GM21619 (cell line): Measurements from ENCODE around the gene CCSER1.

Experiments
- ATAC-seq: cut with Tn5 transposase; IDR thresholded peaks from one replicate; pipeline ENCODE4 v1.9.1; 2021; ENCODE audit not compliant: unreplicated experiment

Gene CCSER1

DNA sequence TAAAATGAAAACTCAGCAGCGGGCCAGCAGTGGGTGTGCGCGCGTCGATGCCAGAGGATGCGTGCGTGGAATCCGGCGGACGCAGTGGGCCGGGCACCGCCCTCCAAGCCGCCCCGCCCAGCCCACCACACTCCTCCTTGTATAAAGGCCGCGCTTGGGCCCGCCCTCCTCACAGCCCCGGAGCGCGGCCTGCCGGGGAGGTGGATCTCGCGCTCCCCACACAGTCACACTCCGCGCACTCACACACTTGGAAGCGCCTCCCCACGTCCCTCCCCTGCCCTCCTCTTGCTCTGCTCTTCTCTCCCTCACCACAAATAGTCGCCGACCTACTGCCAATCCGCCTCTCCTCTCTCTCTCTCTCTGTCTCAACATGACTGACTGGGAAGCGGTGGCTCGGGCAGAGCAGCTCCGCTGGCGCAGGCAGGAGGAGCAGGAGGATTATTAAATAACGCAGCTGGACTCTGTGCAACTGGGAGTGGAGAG, at the start of gene CCSER1:
Gene CCSER1 (plus strand): TSS at position 172 of the 483 bp plus-strand sequence.
- ATAC-seq: peak; percentile 72

DNA sequence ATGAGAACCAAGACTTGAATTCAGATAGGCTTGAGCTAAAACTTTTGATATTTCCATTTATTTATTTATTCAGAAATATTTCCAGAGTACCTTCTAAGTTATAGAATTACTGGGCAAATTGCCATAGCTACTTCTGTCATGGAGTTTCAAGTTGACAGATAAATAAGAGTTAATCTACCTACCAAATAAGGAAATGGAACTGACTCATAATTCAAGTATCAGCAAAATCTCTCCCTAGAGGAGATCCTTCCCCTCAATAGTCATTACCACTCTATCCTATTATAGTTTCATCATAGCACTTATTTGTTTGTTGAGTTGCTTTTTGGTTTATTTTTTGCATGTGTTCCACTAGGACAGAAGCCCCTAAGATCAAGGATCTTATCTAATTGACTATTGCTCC, 48.8 kb upstream of the CCSER1 start:
- ATAC-seq: peak; percentile 75

DNA sequence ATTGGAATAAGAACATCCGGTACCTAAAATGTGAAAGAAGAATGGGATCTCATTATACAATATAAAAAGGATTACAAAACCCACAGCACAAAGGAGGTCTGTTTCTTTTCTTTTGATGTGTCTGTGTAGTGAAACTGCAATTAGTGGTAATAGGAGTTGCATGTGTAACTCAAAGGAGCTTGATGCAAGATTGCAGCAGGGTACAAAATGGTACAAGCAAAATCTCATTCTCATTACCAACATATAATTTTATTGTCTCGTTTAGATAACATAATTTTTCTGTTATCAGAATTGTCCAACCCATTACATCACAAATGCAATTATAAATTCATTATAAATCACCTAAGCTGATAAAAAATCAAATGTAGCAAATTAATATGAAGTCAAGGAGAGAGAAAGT, 47.1 kb upstream of the CCSER1 start:
- ATAC-seq: no peak

DNA sequence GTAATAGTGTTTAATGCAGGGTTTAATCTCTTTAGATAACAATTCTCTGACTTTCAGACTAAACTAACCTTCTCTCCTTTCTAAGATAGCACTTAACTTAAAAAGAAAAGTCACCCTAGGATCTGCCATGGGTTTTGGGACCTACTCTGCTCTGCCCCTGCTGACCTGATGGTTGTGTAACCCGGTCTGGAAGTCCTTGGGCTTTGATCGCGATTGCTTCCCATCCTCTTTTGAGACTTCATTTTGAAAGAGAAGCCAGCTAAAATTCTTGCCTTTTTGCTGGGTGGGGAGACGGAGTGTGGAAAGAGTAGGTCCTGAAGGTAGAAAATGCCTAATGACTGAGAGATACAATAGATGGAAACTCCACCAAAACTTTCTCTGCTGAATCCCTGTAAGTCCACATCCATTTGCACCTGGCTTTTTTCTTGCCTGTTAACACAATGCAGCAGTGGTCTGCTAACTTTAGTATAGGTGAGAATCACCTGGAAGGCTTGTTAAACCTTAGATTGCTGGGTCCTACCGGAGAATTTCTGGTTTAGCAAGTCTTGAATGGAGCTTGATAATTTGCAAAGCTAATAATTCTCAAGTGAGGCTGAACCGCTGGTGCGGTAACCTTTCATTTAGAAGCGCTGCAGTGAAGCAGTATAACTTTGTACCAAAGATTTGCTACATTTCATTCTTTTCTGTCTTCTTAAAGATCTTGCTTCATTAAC, 45.6 kb upstream of the CCSER1 start:
- ATAC-seq: no peak

DNA sequence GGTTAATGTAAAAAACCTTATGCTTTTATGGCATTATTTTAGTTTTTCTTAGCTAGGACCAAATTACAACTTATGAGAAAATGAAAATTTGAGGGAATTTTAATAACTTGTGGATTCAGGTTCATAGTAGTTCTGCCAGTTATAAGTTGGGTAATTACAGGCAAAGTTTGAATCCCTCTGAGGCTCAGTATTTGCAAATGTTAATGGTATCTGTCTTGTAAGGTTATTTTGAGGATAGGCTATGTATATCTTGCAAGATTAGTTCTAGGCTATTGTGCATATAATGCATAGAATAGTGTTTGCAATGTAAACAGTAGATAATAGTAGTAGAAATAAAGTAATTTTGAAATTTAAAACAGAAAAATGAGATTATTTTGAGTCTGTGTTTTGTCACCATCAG, 44.7 kb upstream of the CCSER1 start:
- no peak for ATAC-seq

DNA sequence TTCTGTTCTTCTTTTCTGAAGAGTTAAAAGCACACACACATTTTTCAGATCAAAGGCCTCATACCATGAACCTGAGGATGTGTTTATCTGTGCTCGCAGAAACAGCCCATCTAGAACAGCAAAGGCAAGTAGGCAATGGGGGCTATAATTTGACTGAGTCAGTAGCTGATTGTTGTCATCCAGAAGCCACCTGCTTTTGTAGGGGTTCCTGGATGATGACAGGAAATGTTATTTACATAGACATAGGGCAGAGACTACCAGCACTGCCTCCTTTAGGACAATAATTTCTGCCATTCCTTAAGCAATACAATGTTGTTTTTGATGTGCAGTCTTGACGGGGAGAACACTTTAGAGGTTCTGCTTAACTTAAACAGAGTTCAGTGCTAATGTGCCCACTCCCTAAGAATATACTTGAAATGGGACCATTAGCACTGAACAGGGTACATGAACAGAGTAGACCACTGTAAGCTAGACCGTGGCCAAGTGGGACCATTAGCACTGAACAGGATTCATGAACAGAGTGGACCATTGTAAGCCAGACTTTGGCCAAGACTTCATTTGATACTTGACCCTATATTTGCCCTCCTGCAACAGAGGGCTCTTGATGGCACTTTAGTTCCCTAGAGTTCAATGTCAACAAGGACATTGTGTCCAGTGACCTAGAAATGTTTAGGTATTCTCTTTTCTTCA, 42.8 kb upstream of the CCSER1 start:
- ATAC-seq: no peak

DNA sequence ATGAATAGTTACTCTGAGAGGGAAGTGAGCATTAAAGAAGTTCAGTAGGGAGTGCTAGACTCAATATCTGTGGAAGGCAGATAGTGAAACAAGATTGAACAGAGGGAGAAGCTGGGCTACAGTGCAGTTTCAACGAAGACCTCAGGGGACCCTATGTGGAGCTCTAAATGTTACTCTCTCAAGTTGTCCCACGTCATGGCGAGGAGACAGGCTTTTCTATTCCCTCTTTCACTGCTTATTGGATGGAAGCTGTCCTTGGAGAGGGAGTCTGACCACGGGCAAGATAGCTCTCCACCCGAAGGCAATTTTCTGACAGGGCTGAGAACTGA, 42.3 kb upstream of the CCSER1 start:
- ATAC-seq: no peak

DNA sequence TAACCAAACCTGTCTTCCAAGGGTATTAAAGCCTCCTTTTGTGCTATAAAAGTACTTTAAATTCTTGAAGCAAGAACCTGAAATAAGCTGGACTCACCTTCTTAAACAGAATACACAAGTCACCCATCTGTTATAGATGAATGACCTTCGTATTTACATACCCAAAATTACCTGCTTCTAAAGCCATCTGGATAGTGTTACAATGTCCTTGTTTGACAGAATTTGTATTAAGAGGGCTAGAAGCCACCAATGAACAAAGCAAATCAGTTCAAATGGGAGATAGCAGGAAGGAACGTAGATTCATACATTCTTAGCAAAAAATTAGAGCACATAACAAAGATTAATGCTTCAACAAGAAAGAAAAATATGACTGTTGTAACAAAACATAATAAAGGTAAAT, 33.7 kb upstream of the CCSER1 start:
- no peak for ATAC-seq

DNA sequence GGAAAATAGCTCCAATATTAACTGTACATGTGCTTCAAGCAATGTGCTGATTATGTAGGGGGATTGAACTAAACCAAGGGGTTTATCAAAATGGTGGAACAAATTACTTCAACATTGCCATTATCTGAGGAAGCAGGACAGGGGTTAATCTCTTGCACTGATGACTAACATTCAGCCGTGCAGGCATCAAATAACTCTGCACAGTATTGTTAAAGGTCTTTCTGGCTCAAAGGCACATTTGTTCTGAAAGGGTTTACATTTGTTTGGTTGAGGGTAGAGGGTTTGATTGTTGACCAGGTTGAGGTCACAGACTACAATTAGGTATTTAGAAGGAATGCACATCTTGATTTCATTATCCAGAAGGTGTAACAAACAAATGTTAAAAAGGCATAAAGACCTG, 32.2 kb upstream of the CCSER1 start:
- ATAC-seq: no peak

DNA sequence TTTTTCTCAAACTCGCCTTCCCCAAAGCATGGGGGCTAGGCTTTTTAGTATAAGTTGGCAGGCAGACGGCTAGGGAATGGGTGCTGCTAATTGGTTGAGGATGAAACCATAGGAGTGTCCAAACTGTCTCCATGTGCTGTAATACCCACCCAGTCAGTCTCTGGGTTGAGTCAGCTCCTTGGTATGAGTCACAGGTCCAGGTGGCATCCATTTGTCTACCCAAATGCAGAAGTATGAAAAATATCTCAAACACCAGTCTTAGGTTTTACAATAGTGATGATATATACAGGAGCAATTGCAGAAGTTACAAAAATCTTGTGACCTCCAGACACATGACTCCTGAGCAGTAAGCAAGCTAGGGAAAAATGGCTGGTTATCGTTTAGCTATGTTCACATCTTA, 27.4 kb upstream of the CCSER1 start:
- peak; percentile 80 for ATAC-seq

DNA sequence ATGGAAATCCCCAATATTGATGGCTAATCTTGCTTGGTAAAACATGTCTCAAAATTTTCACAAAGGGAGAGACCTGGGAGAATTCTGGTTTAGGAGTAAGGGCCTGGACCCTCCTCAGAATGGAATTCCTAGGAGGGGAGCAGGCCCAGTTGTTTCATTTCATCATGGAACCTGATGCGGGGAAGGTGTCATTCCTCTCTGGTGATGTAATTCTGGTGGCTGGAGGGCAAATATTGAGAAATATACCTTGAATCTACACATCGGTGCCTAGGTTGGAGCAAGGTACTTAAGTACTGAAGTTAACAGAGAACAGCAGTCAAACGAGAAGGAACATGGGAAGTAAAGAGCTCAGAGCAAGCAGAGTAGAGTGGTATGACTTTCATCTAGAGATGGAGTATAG, 23.2 kb upstream of the CCSER1 start:
- ATAC-seq: no peak

DNA sequence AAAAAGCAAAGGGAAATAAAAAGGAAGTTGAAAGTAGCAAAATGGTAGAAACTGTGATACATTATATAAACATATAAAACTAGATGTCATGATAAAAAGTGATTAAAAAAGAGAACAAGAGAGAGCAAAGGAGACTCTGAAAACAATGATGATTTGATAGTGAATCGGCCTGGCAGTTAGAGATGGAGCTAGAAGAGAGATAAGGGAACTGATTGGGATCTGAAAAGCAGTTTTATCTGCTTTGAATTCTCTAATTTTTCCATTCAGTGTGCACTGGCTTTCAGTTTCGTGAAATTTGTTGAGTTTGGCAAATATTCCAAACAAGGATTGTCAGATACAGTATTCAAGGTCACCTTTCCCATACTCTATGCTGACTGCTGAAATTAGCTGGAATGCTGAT, 21.9 kb upstream of the CCSER1 start:
- no peak for ATAC-seq

DNA sequence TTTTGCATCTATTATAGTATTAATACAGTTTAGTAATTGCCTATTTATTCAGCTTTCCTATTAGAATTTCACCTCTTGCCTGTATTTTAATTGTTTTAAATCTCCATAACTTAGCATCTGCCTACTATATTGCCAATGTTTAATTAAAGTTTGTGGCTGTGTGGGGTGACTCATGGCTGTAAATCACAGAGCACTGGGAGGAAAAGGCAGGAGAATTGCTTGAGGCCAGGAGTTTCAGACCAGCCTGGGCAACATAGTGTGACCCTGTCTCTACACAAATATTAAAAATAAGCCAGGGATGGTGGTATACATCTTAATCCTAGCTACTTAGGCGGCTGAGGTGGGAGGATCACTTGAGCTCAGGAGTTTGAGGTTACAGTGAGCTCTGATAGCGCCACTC, 14.5 kb upstream of the CCSER1 start:
- ATAC-seq: no peak

DNA sequence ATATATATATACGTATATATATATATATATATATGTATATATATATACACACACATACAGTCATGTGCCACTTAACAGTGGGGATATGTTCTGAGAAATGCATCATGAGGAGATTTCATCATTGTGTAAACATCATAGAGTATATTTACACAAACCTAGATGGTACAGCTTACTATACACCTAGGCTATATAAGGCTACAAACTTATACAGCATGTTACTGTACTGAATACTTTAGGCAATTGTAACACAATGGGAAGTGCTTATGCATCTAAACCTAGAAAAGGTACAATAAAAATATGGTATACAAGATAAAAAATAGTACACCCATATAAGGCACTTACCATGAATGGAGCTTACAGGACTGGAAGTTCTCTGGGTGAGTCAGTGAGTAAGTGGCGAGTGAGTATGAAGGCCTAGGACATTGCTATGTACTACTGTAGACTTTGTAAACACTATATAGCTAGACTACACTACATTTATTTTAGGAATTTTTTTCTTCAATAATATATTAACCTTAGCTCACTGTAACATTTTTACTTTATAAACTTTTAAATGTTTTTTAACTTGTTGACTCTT, 13.2 kb upstream of the CCSER1 start:
- ATAC-seq: no peak

DNA sequence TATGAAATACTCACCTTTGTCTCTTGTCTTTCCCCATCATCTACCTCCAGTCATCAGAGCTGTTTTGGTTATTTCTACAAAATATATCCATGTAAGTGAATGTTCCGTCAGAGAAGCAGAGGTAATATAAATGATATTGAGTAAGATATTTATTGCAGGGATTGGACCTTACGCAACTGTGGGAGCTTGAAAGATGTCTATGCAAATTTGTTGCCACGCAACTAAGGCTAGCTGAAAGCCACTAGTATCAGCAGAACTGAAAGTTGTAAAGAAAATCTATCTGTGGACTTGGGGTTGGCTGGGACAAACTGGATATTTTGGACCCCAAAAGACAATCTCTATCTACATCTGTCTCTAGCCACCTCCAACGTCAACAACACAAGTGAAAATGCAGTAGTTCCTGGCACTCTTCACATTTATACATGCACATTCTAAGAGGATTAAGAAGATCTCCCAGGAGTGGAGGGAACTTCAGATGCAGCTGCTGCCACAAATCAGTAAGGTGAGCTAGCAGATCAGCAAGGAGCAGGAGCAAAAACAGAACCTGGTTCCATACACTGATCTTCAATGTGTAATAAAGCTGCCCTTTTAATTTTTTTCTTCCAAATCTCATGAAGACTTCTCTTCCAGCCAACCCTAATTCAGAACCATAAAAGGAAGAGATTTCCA, 8.5 kb upstream of the CCSER1 start:
- peak; percentile 80 for ATAC-seq

DNA sequence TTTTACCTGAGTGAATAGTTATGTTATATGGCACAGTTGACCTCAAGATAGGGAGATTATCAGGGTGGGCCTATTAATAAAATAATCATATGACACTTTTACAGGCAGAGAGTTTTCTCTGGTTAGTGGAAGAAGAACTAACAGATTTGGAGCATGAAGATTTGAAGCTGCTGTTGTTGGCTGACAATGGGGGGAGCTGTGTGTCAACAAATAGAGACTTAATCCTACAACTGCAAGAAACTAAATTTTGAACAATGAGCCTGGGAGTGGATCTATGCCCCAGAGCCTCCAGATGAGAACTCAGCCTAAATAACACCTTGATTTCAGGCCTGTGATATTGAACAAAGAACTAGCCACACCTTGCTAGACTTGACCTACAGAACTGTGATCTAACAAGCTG, 7.2 kb upstream of the CCSER1 start:
- ATAC-seq: no peak

DNA sequence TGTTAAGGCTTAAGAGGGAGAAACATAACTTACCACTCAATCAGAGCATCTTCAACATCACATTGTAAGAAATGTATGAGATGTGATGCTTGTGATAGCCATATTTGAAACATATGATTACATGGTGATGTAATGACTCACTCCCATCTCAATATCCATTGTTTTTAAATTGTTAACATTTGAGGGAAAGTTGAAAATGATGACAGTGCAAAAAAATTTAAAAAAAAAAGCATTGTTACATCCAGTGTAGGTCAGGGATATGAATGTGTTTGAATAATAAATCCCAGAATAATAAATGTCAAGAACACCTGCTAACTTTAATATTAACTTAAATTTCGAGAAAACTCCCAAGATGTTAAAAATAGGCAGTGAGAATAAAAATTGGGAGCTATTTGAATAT, 6.4 kb upstream of the CCSER1 start:
- ATAC-seq: no peak

DNA sequence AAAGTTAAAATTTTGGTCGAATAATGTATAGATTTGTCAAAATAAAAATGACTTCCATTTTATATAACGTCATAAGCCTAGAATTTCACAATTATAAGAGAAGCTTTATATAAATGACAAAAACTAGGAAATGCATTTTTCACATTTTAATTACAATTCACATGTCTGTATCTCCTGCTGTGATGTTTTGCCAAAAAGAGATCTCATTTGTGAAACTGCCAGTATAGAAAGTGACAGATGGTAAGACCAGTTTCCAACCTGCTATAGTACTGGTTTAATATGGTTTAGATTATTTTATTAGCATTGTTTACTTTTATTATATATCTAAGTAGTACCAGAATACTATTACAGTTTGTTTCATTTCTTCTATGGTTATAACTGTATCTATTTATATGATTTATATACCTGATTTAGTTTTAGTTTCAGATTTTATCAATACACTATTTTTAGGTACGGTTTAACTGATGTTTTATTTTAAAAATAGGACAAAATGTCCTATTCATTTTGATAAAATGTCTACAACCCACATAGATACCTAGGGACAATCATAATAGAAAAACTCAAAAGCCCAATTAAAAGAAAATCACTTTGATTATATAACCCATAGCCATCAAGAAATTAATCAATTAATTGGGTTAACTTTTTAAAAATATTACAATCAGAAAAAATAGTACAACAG, 5.4 kb upstream of the CCSER1 start:
- no peak for ATAC-seq

DNA sequence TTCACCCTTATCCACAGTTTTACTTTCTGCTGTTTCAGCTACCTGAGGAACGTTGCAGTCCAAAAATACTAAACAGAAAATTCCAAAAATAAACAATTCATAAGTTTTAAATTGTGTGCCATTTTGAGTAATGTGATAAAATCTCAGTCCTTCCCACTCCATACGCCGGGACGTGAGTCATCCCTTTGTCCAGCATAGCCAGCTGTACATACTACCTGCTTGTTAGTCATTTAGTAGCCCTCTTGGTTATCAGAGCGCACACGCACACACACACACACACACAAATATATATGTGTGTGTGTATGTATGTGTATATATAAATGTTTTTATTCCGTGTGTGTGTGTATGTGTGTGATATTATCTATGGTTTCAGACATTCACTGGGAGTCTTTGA, 4.8 kb upstream of the CCSER1 start:
- ATAC-seq: no peak

DNA sequence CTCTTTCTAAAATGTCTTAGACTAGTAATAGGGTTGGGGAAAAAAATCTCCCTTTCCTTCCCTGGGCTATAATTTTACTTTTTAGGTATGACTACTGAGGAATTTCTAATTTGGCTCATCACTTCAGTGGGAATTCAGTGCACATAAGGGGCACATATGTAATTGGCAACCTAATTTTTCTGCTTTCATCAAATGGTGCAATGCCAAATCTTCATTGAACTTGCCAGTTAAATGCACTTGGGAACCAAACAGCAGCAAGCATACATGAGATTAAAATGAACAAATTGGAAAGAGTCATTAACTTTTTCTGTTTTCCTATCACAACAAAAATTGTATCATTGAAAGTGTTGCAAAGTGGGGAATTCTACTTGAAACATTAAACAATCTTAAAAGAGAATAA, 2.9 kb upstream of the CCSER1 start:
- no peak for ATAC-seq

DNA sequence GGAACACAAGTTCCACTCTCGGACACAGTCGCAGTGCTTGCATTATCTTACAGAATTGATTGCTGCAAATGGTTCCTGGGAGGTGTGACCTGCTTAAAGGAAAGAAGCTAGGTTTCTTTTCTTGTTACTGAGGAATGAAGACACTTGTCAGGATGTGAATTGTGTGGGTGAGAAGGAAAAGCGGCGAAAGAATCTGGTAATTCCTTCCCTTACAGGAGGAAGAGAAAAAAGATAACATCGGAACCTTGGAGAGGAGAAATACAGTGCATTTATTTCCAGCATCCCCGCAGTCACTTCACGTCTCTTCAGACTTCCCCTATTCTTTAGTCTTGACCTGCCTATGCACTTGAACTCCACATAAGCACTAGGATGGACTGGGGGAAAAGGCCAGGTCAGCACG, 389 bp upstream of the CCSER1 start:
- ATAC-seq: no peak
